MCF 10A (cell line): ENCODE measurements around the gene VEZF1. TPM values are rescaled to one million over a fixed set of nuclear protein-coding genes. Genes with fewer than 3 reads are reported as not detected.

Source experiments
- BruUV-seq: library from RNA; stranded (reverse); fragments of 400-500 nt; replicated peaks from 2 replicates; lab custom pipeline; 2021; lab: Mats Ljungman, UMichigan
- CTCF ChIA-PET: fragments of 300-600 bp; sonication (Branson Sonifier 250); formaldehyde crosslinking; extraction: SDS; loops from one replicate; lab custom pipeline; 2021; ENCODE audit warnings: antibody characterized with exemption, inconsistent platforms; lab: Yijun Ruan, JAX
- POLR2A ChIA-PET: fragments of 300-600, 350-650 bp; sonication (Branson Sonifier 250); formaldehyde crosslinking; extraction: SDS; loops from one replicate; lab custom pipeline; 2020; ENCODE audit warnings: antibody characterized with exemption, inconsistent platforms; lab: Yijun Ruan, JAX
- DNase-seq: peaks from one replicate; pipeline ENCODE4 v3.0.0-alpha.2; 2018; ENCODE audit not compliant: unreplicated experiment
- H3K27ac Mint-ChIP-seq: one replicate; pipeline ENCODE4 v1.8.0; 2022; ENCODE audit warnings: mild to moderate bottlenecking, low read depth, mixed read lengths; ENCODE audit not compliant: unreplicated experiment
- H3K27me3 Mint-ChIP-seq: one replicate; pipeline ENCODE4 v1.8.0; 2022; ENCODE audit warnings: mixed read lengths; ENCODE audit not compliant: insufficient read depth, unreplicated experiment
- H3K36me3 Mint-ChIP-seq: one replicate; pipeline ENCODE4 v1.8.0; 2022; ENCODE audit warnings: mild to moderate bottlenecking, moderate library complexity, mixed read lengths; ENCODE audit not compliant: insufficient read depth, unreplicated experiment
- H3K4me1 Mint-ChIP-seq: one replicate; pipeline ENCODE4 v1.8.0; 2022; ENCODE audit warnings: mixed read lengths; ENCODE audit not compliant: insufficient read depth, unreplicated experiment
- H3K4me3 Mint-ChIP-seq: one replicate; pipeline ENCODE4 v1.8.0; 2022; ENCODE audit warnings: mild to moderate bottlenecking, moderate library complexity, mixed read lengths; ENCODE audit not compliant: unreplicated experiment
- H3K9me3 Mint-ChIP-seq: one replicate; pipeline ENCODE4 v1.8.0; 2022; ENCODE audit warnings: mixed read lengths; ENCODE audit not compliant: unreplicated experiment
- intact Hi-C: fragments of 100-400 bp; cut with micrococcal nuclease; formaldehyde crosslinking; loops from 2 replicates; pipeline ENCODE4 v1.14.1; 2022
- total RNA-seq: library from RNA; stranded (reverse); gene quantifications from 2 replicates; pipeline ENCODE4 v1.2.3, GENCODE V29; 2022
- TF ChIP-seq, protein P1 (sequence below): fragments of 200-600 bp; IDR thresholded peaks from one replicate; pipeline ENCODE4 v1.8.0; 2022; ENCODE audit warnings: antibody characterized with exemption, mild to moderate bottlenecking; ENCODE audit not compliant: unreplicated experiment

The VEZF1 gene
- total RNA-seq, 1 experiment from 2014 or later = 66.8 TPM

DNA sequence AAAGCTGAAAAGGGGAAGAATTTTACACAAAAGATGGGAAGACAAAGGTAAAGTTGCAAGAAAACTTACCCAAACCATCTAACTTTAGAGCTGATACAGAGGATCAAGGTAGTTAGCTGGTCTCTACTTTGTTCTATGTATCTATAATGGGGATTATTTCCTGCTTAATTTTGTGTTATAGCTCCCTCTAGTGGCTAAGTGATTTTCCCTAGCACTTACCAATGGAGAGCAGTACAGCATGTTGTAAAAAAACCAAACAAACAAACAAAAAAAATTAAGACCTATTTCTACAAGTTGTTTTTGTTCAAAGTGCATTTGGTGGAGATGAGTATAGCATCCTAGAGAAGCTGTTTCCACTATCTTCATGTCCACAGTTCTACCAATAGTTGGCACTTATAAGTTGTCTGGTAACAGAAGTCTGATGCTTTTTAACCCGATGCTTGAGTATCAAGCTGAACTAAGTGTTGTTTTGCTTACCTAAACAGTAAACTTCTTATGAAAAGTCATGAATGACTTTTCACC is 11.5 kb upstream of the VEZF1 start:
- no TSS peak for BruUV-seq
- peaks cover 18% of the 10 kb centered on the region for H3K4me1 Mint-ChIP-seq
- H3K4me3 Mint-ChIP-seq = no peak overlapping the region
- intact Hi-C loops = loop anchor here (1.0 to 10.0 kb wide), 3 partner anchors 113 to 895 kb away; no protein-coding TSS in a partner anchor
- ChIA-PET POLR2A (interaction anchor here (1.1 to 6.5 kb wide), 18 partner anchors 7 to 418 kb away, joined by 3 to 62 read pairs (median 6); partner anchors contain the start of genes MRPS23, RNF43, SRSF1 and VEZF1), CTCF (interaction anchor here (0.6 to 15.6 kb wide), 42 partner anchors 10 to 909 kb away, joined by 3 to 418 read pairs (median 4); partner anchors contain the start of genes CUEDC1, MRPS23 and RNF43)
- H3K36me3 Mint-ChIP-seq = peaks cover 85% of the 10 kb centered on the region
- no peak overlapping the region for H3K27ac Mint-ChIP-seq
- H3K9me3 Mint-ChIP-seq = no peaks in the 10 kb centered on the region
- DNase-seq = peak; percentile 73
- H3K27me3 Mint-ChIP-seq = no peaks in the 10 kb centered on the region
- TF ChIP-seq, protein P1, sequence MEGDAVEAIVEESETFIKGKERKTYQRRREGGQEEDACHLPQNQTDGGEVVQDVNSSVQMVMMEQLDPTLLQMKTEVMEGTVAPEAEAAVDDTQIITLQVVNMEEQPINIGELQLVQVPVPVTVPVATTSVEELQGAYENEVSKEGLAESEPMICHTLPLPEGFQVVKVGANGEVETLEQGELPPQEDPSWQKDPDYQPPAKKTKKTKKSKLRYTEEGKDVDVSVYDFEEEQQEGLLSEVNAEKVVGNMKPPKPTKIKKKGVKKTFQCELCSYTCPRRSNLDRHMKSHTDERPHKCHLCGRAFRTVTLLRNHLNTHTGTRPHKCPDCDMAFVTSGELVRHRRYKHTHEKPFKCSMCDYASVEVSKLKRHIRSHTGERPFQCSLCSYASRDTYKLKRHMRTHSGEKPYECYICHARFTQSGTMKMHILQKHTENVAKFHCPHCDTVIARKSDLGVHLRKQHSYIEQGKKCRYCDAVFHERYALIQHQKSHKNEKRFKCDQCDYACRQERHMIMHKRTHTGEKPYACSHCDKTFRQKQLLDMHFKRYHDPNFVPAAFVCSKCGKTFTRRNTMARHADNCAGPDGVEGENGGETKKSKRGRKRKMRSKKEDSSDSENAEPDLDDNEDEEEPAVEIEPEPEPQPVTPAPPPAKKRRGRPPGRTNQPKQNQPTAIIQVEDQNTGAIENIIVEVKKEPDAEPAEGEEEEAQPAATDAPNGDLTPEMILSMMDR = peak; percentile 54

GRCh38 chr17:57999010-57999495 is 11.0 kb upstream of the VEZF1 start:
- intact Hi-C loops = loop anchor here (1.0 to 10.0 kb wide), 3 partner anchors 114 to 894 kb away; no protein-coding TSS in a partner anchor
- POLR2A ChIA-PET = interaction anchor here (1.1 to 6.5 kb wide), 17 partner anchors 8 to 419 kb away, joined by 3 to 62 read pairs (median 6); partner anchors contain the start of genes MRPS23, RNF43, SRSF1 and VEZF1
- H3K27ac Mint-ChIP-seq = no peak overlapping the region
- TF ChIP-seq, protein P1 = no peak
- H3K4me1 Mint-ChIP-seq = peaks cover 18% of the 10 kb centered on the region
- no peak overlapping the region for H3K4me3 Mint-ChIP-seq
- no peak for DNase-seq
- H3K9me3 Mint-ChIP-seq = no peaks in the 10 kb centered on the region
- H3K36me3 Mint-ChIP-seq = peaks cover 80% of the 10 kb centered on the region
- CTCF ChIA-PET = interaction anchor here (0.6 to 15.6 kb wide), 40 partner anchors 9 to 768 kb away, joined by 3 to 418 read pairs (median 4); partner anchors contain the start of genes CUEDC1, MRPS23 and RNF43
- BruUV-seq = no TSS peak
- H3K27me3 Mint-ChIP-seq = no peaks in the 10 kb centered on the region

GRCh38 chr17:57997085-57997809 is 9.2 kb upstream of the VEZF1 start:
- no peaks in the 10 kb centered on the region for H3K9me3 Mint-ChIP-seq
- ChIA-PET POLR2A (interaction anchor here (0.6 to 6.5 kb wide), 12 partner anchors 8 to 1056 kb away, joined by 3 to 62 read pairs (median 4); partner anchors contain the start of genes CUEDC1, DYNLL2, MRPS23 and SRSF1), CTCF (interaction anchor here (0.6 to 15.6 kb wide), 15 partner anchors 10 to 1218 kb away, joined by 3 to 418 read pairs (median 3); partner anchors contain the start of gene MRPS23)
- intact Hi-C loops = loop anchor here (10.0 kb wide), 1 partner anchor 892 kb away; no protein-coding TSS in a partner anchor
- peaks cover 71% of the 10 kb centered on the region for H3K36me3 Mint-ChIP-seq
- peaks cover 9% of the 10 kb centered on the region for H3K4me1 Mint-ChIP-seq
- TF ChIP-seq, protein P1 = no peak
- no peak overlapping the region for H3K27ac Mint-ChIP-seq
- no peaks in the 10 kb centered on the region for H3K27me3 Mint-ChIP-seq
- BruUV-seq = no TSS peak
- no peak for DNase-seq
- no peak overlapping the region for H3K4me3 Mint-ChIP-seq
